Measurements from ENCODE around the gene CDH19.

Gene CDH19

GRCh38 chr18:66615176-66615575 lies 11.3 kb upstream of the CDH19 start:
- H3K27ac ChIP-seq: no peak overlapping the region
- no peak for TF ChIP-seq CTCF (conservative IDR thresholded peaks at IDR 0.05)

- TF ChIP-seq CTCF (conservative IDR thresholded peaks at IDR 0.05): no peak
- no peak overlapping the region for H3K27ac ChIP-seq
Observed at GRCh38 chr18:66607632-66608031, 3.7 kb upstream of the CDH19 start.

GRCh38 chr18:66601649-66602048 lies 2.2 kb downstream of the CDH19 start:
- no peak overlapping the region for H3K27ac ChIP-seq
- no peak for TF ChIP-seq CTCF (conservative IDR thresholded peaks at IDR 0.05)

GRCh38 chr18:66599190-66599589 lies 4.7 kb downstream of the CDH19 start:
- H3K27ac ChIP-seq: no peak overlapping the region
- no peak for TF ChIP-seq CTCF (conservative IDR thresholded peaks at IDR 0.05)

GRCh38 chr18:66587430-66587829 lies 16.5 kb downstream of the CDH19 start:
- no peak for TF ChIP-seq CTCF (conservative IDR thresholded peaks at IDR 0.05)
- H3K27ac ChIP-seq: no peak overlapping the region

GRCh38 chr18:66582211-66582610 lies 21.7 kb downstream of the CDH19 start:
- no peak for TF ChIP-seq CTCF (conservative IDR thresholded peaks at IDR 0.05)
- no peak overlapping the region for H3K27ac ChIP-seq

- TF ChIP-seq CTCF (conservative IDR thresholded peaks at IDR 0.05): no peak
- no peak overlapping the region for H3K27ac ChIP-seq
Observed at GRCh38 chr18:66575263-66575662, 28.6 kb downstream of the CDH19 start.

- TF ChIP-seq CTCF (conservative IDR thresholded peaks at IDR 0.05): no peak
- H3K27ac ChIP-seq: no peak overlapping the region
Observed at GRCh38 chr18:66571845-66572244, 32.0 kb downstream of the CDH19 start.
